Measurements from ENCODE around the gene COL2A1.

COL2A1 gene

DNA sequence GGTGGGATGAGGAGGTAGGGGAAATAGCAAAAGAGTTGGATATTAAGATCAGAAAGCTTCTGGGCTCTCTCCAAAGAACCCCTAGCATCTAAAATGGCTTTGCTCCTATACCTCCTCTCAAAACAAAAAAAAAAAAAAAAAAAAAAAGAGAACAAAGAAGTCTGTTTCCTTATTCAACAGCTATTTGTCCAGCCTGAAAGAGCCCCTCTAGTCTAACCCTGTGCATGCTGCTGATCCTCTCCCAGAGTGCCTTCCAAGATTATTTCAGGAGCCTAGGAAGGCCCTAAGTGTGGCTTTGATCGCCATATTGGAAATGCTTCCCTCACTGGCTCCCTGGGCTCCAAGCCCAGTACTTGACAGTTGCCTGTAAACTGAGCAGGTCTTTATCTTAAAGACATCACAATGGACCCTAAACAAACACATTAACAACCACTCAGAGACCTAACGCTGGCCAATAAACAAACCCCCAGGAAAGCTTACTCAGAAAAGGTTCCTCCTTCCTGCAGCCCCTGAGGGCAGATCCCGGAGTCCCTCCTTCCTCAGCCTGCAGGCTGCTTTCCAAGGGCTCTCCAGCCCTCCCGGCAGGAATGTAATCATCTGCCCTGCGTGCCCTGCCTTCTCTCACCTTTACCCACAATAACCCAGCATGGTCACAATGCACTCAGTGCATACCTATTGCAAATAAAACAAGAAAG lies 17.4 kb upstream of the COL2A1 start:
- no peak for TF ChIP-seq CTCF (conservative IDR thresholded peaks at IDR 0.05; ENCODE audit: low read depth, low read length)
- H3K4me3 ChIP-seq (ENCODE audit: low read depth, low read length): no peak overlapping the region
- DNase-seq (ENCODE audit: low read depth): no peak

- DNase-seq (ENCODE audit: low read depth): no peak
- no peak for TF ChIP-seq CTCF (conservative IDR thresholded peaks at IDR 0.05; ENCODE audit: low read depth, low read length)
- no peak overlapping the region for H3K4me3 ChIP-seq (ENCODE audit: low read depth, low read length)
Observed at GRCh38 chr12:48019639-48020265, 15.5 kb upstream of the COL2A1 start.

GRCh38 chr12:48018618-48018995 lies 14.3 kb upstream of the COL2A1 start:
- no peak for TF ChIP-seq CTCF (conservative IDR thresholded peaks at IDR 0.05; ENCODE audit: low read depth, low read length)
- no peak for DNase-seq (ENCODE audit: low read depth)
- H3K4me3 ChIP-seq (ENCODE audit: low read depth, low read length): no peak overlapping the region

DNA sequence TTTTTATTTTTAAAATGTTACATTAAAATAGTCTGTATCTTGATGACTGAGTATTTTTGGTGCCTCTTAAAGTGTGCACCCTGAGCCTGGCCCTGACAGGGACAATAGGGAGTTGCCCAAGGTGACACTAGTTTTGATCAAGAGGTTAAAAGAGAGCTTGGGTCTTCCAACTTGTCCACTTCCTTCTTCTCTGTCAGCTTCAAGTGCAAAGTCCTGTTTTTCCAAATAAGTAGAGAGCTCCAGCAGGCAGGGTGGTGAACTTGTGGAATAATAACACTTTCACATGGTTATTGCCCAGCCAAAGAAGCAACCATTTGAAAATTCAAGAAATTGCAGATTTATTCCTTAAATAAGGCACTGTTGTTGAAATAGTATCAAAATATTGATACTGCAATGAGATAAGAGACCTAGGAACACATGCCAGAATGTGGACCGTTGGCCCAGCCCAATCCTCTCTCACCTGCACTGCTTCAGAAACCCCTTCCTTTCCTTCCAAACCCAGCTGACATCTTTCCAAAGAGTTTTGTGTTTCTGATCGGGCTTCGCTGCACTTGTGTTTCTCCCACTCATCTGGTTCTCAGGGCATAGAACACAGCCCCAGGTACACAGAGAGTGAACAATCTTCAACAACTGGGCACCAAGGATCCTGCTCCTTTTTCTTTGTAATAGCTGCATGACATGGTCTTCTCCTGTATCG lies 13.8 kb upstream of the COL2A1 start:
- no peak for TF ChIP-seq CTCF (conservative IDR thresholded peaks at IDR 0.05; ENCODE audit: low read depth, low read length)
- no peak for DNase-seq (ENCODE audit: low read depth)
- no peak overlapping the region for H3K4me3 ChIP-seq (ENCODE audit: low read depth, low read length)

GRCh38 chr12:48017496-48017895 lies 13.2 kb upstream of the COL2A1 start:
- TF ChIP-seq CTCF (conservative IDR thresholded peaks at IDR 0.05; ENCODE audit: low read depth, low read length): no peak
- H3K4me3 ChIP-seq (ENCODE audit: low read depth, low read length): no peak overlapping the region
- DNase-seq (ENCODE audit: low read depth): no peak

- DNase-seq (ENCODE audit: low read depth): no peak
- H3K4me3 ChIP-seq (ENCODE audit: low read depth, low read length): no peak overlapping the region
- no peak for TF ChIP-seq CTCF (conservative IDR thresholded peaks at IDR 0.05; ENCODE audit: low read depth, low read length)
Observed at GRCh38 chr12:48016373-48017020, 12.2 kb upstream of the COL2A1 start.
